Ishikawa (cell line): ENCODE measurements around the gene NDUFAF7.

Source experiments
- CEBPB ChIP-seq: IDR thresholded peaks from 2 replicates; pipeline ENCODE4 v1.6.1; 2012
- CREB1 ChIP-seq: IDR thresholded peaks from 2 replicates; pipeline ENCODE4 v1.6.1; 2012; ENCODE audit warnings: low read depth
- EGR1 ChIP-seq: IDR thresholded peaks from 2 replicates; pipeline ENCODE4 v1.6.1; 2012
- EP300 ChIP-seq: IDR thresholded peaks from 2 replicates; pipeline ENCODE4 v1.6.1; 2012; ENCODE audit warnings: borderline replicate concordance
- FOXM1 ChIP-seq: IDR thresholded peaks from 2 replicates; pipeline ENCODE4 v1.6.1; 2012; ENCODE audit warnings: low read depth, borderline replicate concordance
- MAX ChIP-seq: IDR thresholded peaks from 2 replicates; pipeline ENCODE4 v1.6.1; 2012
- NFIC ChIP-seq: IDR thresholded peaks from 2 replicates; pipeline ENCODE4 v1.6.1; 2012
- RAD21 ChIP-seq: IDR thresholded peaks from 2 replicates; pipeline ENCODE4 v1.6.1; 2012; ENCODE audit warnings: low read depth
- REST ChIP-seq: IDR thresholded peaks from 2 replicates; pipeline ENCODE4 v1.6.1; 2012; ENCODE audit warnings: low read depth, mild to moderate bottlenecking
- TAF1 ChIP-seq: IDR thresholded peaks from 2 replicates; pipeline ENCODE4 v1.6.1; 2012; ENCODE audit warnings: low read depth, mild to moderate bottlenecking
- TCF12 ChIP-seq: IDR thresholded peaks from 2 replicates; pipeline ENCODE4 v1.6.1; 2012; ENCODE audit warnings: low read depth
- TEAD4 ChIP-seq: IDR thresholded peaks from 2 replicates; pipeline ENCODE4 v1.6.1; 2012
- USF1 ChIP-seq: IDR thresholded peaks from 2 replicates; pipeline ENCODE4 v1.6.1; 2012
- YY1 ChIP-seq: IDR thresholded peaks from 2 replicates; pipeline ENCODE4 v1.6.1; 2012; ENCODE audit warnings: low read depth
- ZBTB7A ChIP-seq: IDR thresholded peaks from 2 replicates; pipeline ENCODE4 v1.6.1; 2012; ENCODE audit warnings: low read depth

Gene NDUFAF7

GRCh38 chr2:37191253-37191652 is 40.2 kb upstream of the NDUFAF7 start:
- TF ChIP-seq CEBPB (no peak), EGR1 (no peak), FOXM1 (no peak), ZBTB7A (no peak), MAX (no peak), TAF1 (no peak), USF1 (no peak), RAD21 (no peak), REST (no peak), YY1 (no peak), CREB1 (no peak), EP300 (no peak), TEAD4 (no peak), NFIC (no peak), TCF12 (no peak)

- TF ChIP-seq ZBTB7A (no peak), CREB1 (no peak), FOXM1 (no peak), RAD21 (no peak), TCF12 (no peak), MAX (no peak), NFIC (no peak), TAF1 (no peak), CEBPB (no peak), YY1 (no peak), TEAD4 (no peak), EP300 (no peak), REST (no peak), USF1 (no peak), EGR1 (no peak)
Observed at GRCh38 chr2:37191747-37192146, 39.7 kb upstream of the NDUFAF7 start.

- TF ChIP-seq TEAD4, result no peak
- no peak for TF ChIP-seq ZBTB7A
- TF ChIP-seq FOXM1, result no peak
- TF ChIP-seq CREB1, result no peak
- TF ChIP-seq USF1, result no peak
Observed at GRCh38 chr2:37192551-37192950, 38.9 kb upstream of the NDUFAF7 start.

GRCh38 chr2:37196320-37197195 is 34.9 kb upstream of the NDUFAF7 start, which contains the start of gene CEBPZOS:
Gene CEBPZOS (plus strand): TSS chr2:37196496. CDS start chr2:37199705, 3,209 bp downstream.
- TF ChIP-seq EGR1, result 0 out of 2 replicates have a peak, but pooled peaks have one; percentile 27
- TF ChIP-seq USF1, result 0 out of 2 replicates have a peak, but pooled peaks have one; percentile 8
- no peak for TF ChIP-seq CEBPB
- peak; percentile 84 for TF ChIP-seq TAF1
- TF ChIP-seq YY1, result no peak
- TF ChIP-seq MAX, result peak; percentile 86

- TF ChIP-seq MAX (no peak), EGR1 (no peak), REST (no peak), TCF12 (no peak), EP300 (no peak), USF1 (no peak), TAF1 (no peak), RAD21 (no peak), YY1 (no peak), TEAD4 (no peak), NFIC (no peak), ZBTB7A (no peak), FOXM1 (no peak), CEBPB (no peak), CREB1 (no peak)
Observed at GRCh38 chr2:37198681-37199065, 32.8 kb upstream of the NDUFAF7 start.
